H1 (cell line): ENCODE data around the gene WDFY4.

Experiments used
- CREB1 ChIP-seq: IDR thresholded peaks from 2 replicates; pipeline ENCODE4 v1.6.1; 2012; ENCODE audit warnings: inconsistent platforms
- EZH2 ChIP-seq: fragments of 200-600 bp; sonication (generic); IDR thresholded peaks from 2 replicates; pipeline ENCODE4 v1.7.1; 2012; ENCODE audit warnings: low read depth, mild to moderate bottlenecking, moderate library complexity, low read length, inconsistent platforms; ENCODE audit not compliant: severe bottlenecking
- GTF2F1 ChIP-seq: IDR thresholded peaks from 2 replicates; pipeline ENCODE4 v1.6.1; 2012; ENCODE audit warnings: low read depth, low read length, improper control_type of control experiment, borderline replicate concordance
- JUN ChIP-seq: IDR thresholded peaks from 2 replicates; pipeline ENCODE4 v1.6.1; 2011; ENCODE audit warnings: low read depth, mild to moderate bottlenecking, improper control_type of control experiment, low read length
- JUND ChIP-seq: IDR thresholded peaks from 2 replicates; pipeline ENCODE4 v1.6.1; 2011; ENCODE audit warnings: mild to moderate bottlenecking, improper control_type of control experiment, low read length
- POLR2AphosphoS5 ChIP-seq: IDR thresholded peaks from 2 replicates; pipeline ENCODE4 v1.6.1; 2011; ENCODE audit warnings: low read depth, low read length
- RAD21 ChIP-seq, 2 experiments: IDR thresholded peaks in 1 of 2; conservative IDR thresholded peaks in 1 of 2; 2 replicates each; pipeline ENCODE4 v1.6.1; 2011; ENCODE audit warnings: low read depth in 2 of 2, low read length in 2 of 2, improper control_type of control experiment in 1 of 2, inconsistent platforms in 1 of 2, mild to moderate bottlenecking in 1 of 2, moderate library complexity in 1 of 2
- SIN3A ChIP-seq, 2 experiments: IDR thresholded peaks in 1 of 2; conservative IDR thresholded peaks in 1 of 2; 2 replicates each; pipeline ENCODE4 v1.6.1; 2011 to 2012; ENCODE audit warnings: low read length in 2 of 2, improper control_type of control experiment in 1 of 2, low read depth in 1 of 2, mild to moderate bottlenecking in 1 of 2
- TAF1 ChIP-seq: IDR thresholded peaks from 2 replicates; pipeline ENCODE4 v1.6.1; 2011; ENCODE audit warnings: mild to moderate bottlenecking, low read depth, low read length
- ZNF274 ChIP-seq: IDR thresholded peaks from 2 replicates; pipeline ENCODE4 v1.7.0; 2012; ENCODE audit warnings: low read length, borderline replicate concordance; ENCODE audit errors: extremely low read depth
- TF ChIP-seq, protein P1 (sequence below), 3 experiments: IDR thresholded peaks; 1 replicate in 2 of 3; 2 replicates in 1 of 3; pipeline versions ENCODE4 v1.5.1 to v1.6.1; 2011; ENCODE audit warnings: low read length in 3 of 3, mild to moderate bottlenecking in 3 of 3, inconsistent platforms in 2 of 3, low read depth in 1 of 3, moderate library complexity in 1 of 3; ENCODE audit not compliant: insufficient read depth in 1 of 3; ENCODE audit errors: control extremely low read depth in 1 of 3
- TF ChIP-seq, protein P2 (sequence below): IDR thresholded peaks from 2 replicates; pipeline ENCODE4 v1.6.1; 2012; ENCODE audit warnings: inconsistent platforms

DNA sequence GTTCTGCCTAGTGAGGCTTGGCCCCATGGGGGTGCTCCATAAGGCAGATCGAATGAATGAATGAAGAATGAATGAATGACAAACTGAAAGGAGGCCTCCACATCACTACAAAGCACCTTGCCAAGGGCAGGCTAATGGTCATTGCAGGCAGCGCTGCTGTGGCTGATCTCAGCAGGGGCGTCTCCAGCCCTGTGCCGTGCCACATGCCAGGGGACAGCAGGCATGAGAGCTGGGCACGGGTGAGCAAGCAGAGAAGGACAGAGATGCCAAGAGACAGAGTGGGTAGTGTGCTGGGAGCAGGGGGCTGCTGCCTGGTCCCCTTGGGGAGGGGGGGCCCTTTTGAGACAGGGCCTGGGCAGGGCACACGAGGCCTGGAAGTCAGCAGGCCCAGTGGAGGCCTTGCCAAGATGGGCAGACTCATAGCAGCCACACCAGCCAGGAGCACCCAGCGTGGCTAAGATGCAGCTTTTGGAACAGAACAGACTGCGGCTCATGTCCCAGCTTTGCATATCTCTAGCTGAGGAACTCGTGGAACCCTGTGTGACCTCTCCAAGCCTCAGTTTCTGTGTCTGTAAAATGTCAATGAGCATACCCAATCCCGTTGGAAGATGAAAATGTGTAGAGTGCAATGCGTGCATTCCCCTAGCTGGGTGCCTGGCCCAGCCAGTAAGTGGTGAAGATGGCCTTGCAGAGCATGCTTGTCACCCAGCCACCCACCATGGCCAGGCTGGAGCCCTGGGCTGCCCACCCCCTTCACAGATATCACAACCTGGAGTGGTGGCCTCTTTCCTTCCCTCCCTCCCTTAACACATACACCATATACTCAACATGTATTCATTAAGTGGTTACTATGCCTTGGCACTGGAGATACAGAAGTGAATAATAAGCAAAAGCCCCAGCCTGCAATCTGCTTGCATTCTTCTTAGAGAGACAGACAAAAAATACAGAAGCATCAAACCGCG is 316.0 kb downstream of the WDFY4 start:
- TF ChIP-seq POLR2AphosphoS5 (no peak), TAF1 (no peak), ZNF274 (no peak), CREB1 (no peak), GTF2F1 (no peak), JUND (no peak), RAD21 (IDR thresholded peaks at IDR 0.05 in 1 of 2, conservative IDR thresholded peaks at IDR 0.05 in 1 of 2; ENCODE audit: low read depth in 2 of 2, low read length in 2 of 2) (no peak), SIN3A (conservative IDR thresholded peaks at IDR 0.05 in 1 of 2, IDR thresholded peaks at IDR 0.05 in 1 of 2; ENCODE audit: low read depth in 1 of 2, low read length in 2 of 2) (no peak), JUN (no peak), EZH2 (no peak)
- TF ChIP-seq, protein P1, sequence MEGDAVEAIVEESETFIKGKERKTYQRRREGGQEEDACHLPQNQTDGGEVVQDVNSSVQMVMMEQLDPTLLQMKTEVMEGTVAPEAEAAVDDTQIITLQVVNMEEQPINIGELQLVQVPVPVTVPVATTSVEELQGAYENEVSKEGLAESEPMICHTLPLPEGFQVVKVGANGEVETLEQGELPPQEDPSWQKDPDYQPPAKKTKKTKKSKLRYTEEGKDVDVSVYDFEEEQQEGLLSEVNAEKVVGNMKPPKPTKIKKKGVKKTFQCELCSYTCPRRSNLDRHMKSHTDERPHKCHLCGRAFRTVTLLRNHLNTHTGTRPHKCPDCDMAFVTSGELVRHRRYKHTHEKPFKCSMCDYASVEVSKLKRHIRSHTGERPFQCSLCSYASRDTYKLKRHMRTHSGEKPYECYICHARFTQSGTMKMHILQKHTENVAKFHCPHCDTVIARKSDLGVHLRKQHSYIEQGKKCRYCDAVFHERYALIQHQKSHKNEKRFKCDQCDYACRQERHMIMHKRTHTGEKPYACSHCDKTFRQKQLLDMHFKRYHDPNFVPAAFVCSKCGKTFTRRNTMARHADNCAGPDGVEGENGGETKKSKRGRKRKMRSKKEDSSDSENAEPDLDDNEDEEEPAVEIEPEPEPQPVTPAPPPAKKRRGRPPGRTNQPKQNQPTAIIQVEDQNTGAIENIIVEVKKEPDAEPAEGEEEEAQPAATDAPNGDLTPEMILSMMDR (IDR thresholded peaks at IDR 0.05; ENCODE audit: control extremely low read depth in 1 of 3, insufficient read depth in 1 of 3, low read depth in 1 of 3, low read length in 3 of 3), result no peak
- TF ChIP-seq, protein P2, sequence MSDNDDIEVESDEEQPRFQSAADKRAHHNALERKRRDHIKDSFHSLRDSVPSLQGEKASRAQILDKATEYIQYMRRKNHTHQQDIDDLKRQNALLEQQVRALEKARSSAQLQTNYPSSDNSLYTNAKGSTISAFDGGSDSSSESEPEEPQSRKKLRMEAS, result no peak
